Mammary epithelial cell (primary cell): ENCODE results near the gene PTHLH.

Experiments
- EZH2 ChIP-seq: IDR thresholded peaks from 2 replicates; pipeline ENCODE4 v1.6.1; 2012; ENCODE audit warnings: low read length, inconsistent platforms, borderline replicate concordance
- TF ChIP-seq, protein P1 (sequence below), 2 donors: IDR thresholded peaks in 1 of 2; conservative IDR thresholded peaks in 1 of 2; 2 replicates each; pipeline ENCODE4 v1.5.1; 2011 to 2012; ENCODE audit warnings: inconsistent platforms in 2 of 2, low read length in 2 of 2, mild to moderate bottlenecking in 2 of 2, control low read depth in 1 of 2, low read depth in 1 of 2; ENCODE audit not compliant: insufficient read depth in 1 of 2; ENCODE audit errors: extremely low read depth in 1 of 2

GRCh38 chr12:27971121-27971489, 1.4 kb downstream of the PTHLH start:
- TF ChIP-seq, protein P1, sequence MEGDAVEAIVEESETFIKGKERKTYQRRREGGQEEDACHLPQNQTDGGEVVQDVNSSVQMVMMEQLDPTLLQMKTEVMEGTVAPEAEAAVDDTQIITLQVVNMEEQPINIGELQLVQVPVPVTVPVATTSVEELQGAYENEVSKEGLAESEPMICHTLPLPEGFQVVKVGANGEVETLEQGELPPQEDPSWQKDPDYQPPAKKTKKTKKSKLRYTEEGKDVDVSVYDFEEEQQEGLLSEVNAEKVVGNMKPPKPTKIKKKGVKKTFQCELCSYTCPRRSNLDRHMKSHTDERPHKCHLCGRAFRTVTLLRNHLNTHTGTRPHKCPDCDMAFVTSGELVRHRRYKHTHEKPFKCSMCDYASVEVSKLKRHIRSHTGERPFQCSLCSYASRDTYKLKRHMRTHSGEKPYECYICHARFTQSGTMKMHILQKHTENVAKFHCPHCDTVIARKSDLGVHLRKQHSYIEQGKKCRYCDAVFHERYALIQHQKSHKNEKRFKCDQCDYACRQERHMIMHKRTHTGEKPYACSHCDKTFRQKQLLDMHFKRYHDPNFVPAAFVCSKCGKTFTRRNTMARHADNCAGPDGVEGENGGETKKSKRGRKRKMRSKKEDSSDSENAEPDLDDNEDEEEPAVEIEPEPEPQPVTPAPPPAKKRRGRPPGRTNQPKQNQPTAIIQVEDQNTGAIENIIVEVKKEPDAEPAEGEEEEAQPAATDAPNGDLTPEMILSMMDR (conservative IDR thresholded peaks at IDR 0.05 in 1 of 2, IDR thresholded peaks at IDR 0.05 in 1 of 2; ENCODE audit: extremely low read depth in 1 of 2, insufficient read depth in 1 of 2, low read depth in 1 of 2, low read length in 2 of 2) = no peak
- no peak for TF ChIP-seq EZH2
